Osteoblast (primary cell): Measurements from ENCODE around the gene METAP2. TPM values are rescaled to one million over a fixed set of nuclear protein-coding genes. Genes with fewer than 3 reads are reported as not detected.

Experiments
- DNase-seq: peaks from one replicate; pipeline ENCODE4 v3.0.0; 2011; ENCODE audit warnings: low spot score, mixed read lengths; ENCODE audit not compliant: insufficient read length; ENCODE audit errors: missing footprints
- H2AFZ ChIP-seq: 2 replicates; pipeline ENCODE4 v1.6.0; 2011; ENCODE audit warnings: mild to moderate bottlenecking, low read length
- H3K27ac ChIP-seq: 2 replicates; pipeline ENCODE4 v1.5.1; 2011; ENCODE audit warnings: mild to moderate bottlenecking, low read depth, low read length, moderate library complexity
- H3K27me3 ChIP-seq: 2 replicates; pipeline ENCODE4 v1.6.0; 2012; ENCODE audit warnings: mild to moderate bottlenecking, control low read depth, inconsistent platforms, low read length, moderate library complexity; ENCODE audit not compliant: insufficient read depth
- H3K36me3 ChIP-seq: 2 replicates; pipeline ENCODE4 v1.5.1; 2011; ENCODE audit warnings: mild to moderate bottlenecking, low read length, control low read depth, moderate library complexity; ENCODE audit not compliant: insufficient read depth
- H3K4me1 ChIP-seq: 2 replicates; pipeline ENCODE4 v1.5.1; 2011; ENCODE audit warnings: mild to moderate bottlenecking, low read length, control low read depth, moderate library complexity; ENCODE audit not compliant: insufficient read depth
- H3K4me2 ChIP-seq: 2 replicates; pipeline ENCODE4 v1.6.0; 2011; ENCODE audit warnings: mild to moderate bottlenecking, low read length; ENCODE audit not compliant: insufficient read depth
- H3K4me3 ChIP-seq: fragments of 200-600 bp; sonication (generic); 3 replicates; pipeline ENCODE4 v1.5.1; 2012; ENCODE audit warnings: mild to moderate bottlenecking, low read length, inconsistent platforms; ENCODE audit not compliant: insufficient read depth
- H3K79me2 ChIP-seq: 2 replicates; pipeline ENCODE4 v1.6.0; 2012; ENCODE audit warnings: mild to moderate bottlenecking, low read length, control low read depth, inconsistent platforms; ENCODE audit not compliant: insufficient read depth
- H3K9me3 ChIP-seq: 2 replicates; pipeline ENCODE4 v1.5.1; 2011; ENCODE audit warnings: low read depth, low read length, control low read depth
- H4K20me1 ChIP-seq: 2 replicates; pipeline ENCODE4 v1.6.0; 2012; ENCODE audit warnings: mild to moderate bottlenecking, low read length, control low read depth; ENCODE audit not compliant: insufficient read depth
- total RNA-seq: library from RNA; depleted of rRNA; stranded (reverse); fragments of >200 nt; gene quantifications from 2 replicates; pipeline ENCODE4 v1.2.3, GENCODE V29; 2012
- TF ChIP-seq, protein P1 (sequence below): IDR thresholded peaks from 2 replicates; pipeline ENCODE4 v1.5.1; 2011; ENCODE audit warnings: mild to moderate bottlenecking, low read depth, low read length, moderate library complexity; ENCODE audit errors: extremely low read depth

The METAP2 gene
- total RNA-seq, 1 donor = 80.7 TPM

DNA sequence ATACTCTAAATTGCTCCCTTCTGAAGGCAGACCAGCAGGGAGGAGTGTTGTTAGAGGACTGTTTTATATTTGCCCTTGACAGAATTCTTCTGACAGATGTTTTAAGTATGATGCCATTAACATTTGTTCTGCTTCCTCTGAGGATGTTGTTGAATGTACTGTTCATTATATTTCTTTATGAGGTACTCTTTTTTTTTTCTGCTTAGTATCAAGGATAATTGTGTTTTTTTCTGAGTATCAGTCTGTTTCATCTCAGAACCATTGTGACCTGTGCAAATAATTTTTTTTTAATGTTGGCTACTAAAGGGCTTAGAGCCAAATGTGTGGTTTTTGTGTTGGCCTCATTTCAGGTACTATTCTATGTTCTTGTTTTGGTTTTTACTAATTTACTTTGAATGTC lies 10.6 kb downstream of the METAP2 start:
- no peaks in the 10 kb centered on the region for H3K27me3 ChIP-seq
- H3K4me1 ChIP-seq = no peaks in the 10 kb centered on the region
- H3K36me3 ChIP-seq = peaks cover 26% of the 10 kb centered on the region
- TF ChIP-seq, protein P1, sequence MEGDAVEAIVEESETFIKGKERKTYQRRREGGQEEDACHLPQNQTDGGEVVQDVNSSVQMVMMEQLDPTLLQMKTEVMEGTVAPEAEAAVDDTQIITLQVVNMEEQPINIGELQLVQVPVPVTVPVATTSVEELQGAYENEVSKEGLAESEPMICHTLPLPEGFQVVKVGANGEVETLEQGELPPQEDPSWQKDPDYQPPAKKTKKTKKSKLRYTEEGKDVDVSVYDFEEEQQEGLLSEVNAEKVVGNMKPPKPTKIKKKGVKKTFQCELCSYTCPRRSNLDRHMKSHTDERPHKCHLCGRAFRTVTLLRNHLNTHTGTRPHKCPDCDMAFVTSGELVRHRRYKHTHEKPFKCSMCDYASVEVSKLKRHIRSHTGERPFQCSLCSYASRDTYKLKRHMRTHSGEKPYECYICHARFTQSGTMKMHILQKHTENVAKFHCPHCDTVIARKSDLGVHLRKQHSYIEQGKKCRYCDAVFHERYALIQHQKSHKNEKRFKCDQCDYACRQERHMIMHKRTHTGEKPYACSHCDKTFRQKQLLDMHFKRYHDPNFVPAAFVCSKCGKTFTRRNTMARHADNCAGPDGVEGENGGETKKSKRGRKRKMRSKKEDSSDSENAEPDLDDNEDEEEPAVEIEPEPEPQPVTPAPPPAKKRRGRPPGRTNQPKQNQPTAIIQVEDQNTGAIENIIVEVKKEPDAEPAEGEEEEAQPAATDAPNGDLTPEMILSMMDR = no peak
- no peak overlapping the region for H2AFZ ChIP-seq
- peaks cover 67% of the 10 kb centered on the region for H3K79me2 ChIP-seq
- no peak overlapping the region for H3K4me2 ChIP-seq
- no peak overlapping the region for H3K27ac ChIP-seq
- no peaks in the 10 kb centered on the region for H3K9me3 ChIP-seq
- DNase-seq = peak; percentile 43
- no peak overlapping the region for H3K4me3 ChIP-seq
- H4K20me1 ChIP-seq = peaks cover 23% of the 10 kb centered on the region

DNA sequence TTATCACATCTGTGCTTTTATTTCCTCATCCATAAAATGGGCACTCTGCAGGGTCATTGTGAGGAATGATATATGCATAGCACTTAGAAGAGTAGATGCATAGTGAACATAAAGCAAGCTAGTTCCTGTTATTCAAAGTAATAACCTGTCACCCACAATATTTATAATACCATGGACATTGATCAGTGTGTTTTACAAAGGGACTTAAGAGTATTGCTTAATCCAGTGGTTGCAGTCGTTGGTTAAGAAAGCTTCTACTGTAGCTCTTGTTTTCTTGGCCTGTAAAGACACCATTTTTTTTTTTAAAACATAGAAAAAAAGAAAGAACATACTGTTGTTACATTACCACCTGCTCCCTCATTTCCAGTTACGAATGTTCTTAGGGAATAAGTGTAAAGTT lies 13.1 kb downstream of the METAP2 start:
- Histone ChIP-seq H3K27me3 (no peaks in the 10 kb centered on the region), H3K36me3 (peaks cover 34% of the 10 kb centered on the region), H3K27ac (no peak overlapping the region), H3K4me2 (no peak overlapping the region), H3K4me3 (no peak overlapping the region), H3K4me1 (no peaks in the 10 kb centered on the region), H2AFZ (no peak overlapping the region), H4K20me1 (peaks cover 10% of the 10 kb centered on the region), H3K9me3 (no peaks in the 10 kb centered on the region), H3K79me2 (peaks cover 54% of the 10 kb centered on the region)
- TF ChIP-seq, protein P1 = no peak
- DNase-seq = no peak

DNA sequence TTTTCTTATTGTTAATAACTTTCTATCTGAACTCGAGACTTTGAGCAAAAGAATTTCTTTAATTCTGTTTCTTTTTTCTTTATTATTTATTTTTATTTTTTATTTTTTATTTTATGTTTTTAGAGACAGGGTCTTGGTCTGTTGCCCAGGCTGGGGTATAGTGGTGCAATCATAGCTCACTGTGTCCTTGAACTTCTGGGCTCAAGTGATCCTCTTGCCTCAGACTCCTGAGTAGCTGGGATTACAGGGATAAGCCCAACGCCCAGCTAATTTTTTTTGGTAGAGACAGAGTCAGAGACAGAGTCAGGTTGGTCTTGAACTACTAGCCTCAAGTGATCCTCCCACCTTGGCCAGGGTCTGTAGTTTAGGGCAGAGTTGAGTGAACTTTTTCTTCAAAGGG lies 18.5 kb downstream of the METAP2 start:
- no peak for DNase-seq
- Histone ChIP-seq H4K20me1 (no peaks in the 10 kb centered on the region), H3K27me3 (no peaks in the 10 kb centered on the region), H3K36me3 (peaks cover 57% of the 10 kb centered on the region), H2AFZ (no peak overlapping the region), H3K9me3 (no peaks in the 10 kb centered on the region), H3K79me2 (peaks cover 22% of the 10 kb centered on the region), H3K4me2 (no peak overlapping the region), H3K27ac (no peak overlapping the region), H3K4me1 (no peaks in the 10 kb centered on the region), H3K4me3 (no peak overlapping the region)
- TF ChIP-seq, protein P1 = no peak

DNA sequence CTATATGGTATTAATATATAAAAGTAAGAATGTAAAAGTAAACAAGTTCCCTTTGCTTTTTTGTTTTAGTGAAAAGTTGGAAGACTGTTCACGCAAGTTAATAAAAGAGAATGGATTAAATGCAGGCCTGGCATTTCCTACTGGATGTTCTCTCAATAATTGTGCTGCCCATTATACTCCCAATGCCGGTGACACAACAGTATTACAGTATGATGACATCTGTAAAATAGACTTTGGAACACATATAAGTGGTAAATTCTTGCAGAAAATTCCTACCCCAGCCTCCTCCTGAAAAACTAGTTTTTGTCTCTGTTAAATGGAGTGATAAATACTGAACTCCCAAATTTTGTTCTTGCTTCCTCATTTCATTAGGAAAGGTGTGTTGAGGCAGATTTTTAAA lies 20.9 kb downstream of the METAP2 start:
- no peak overlapping the region for H3K4me3 ChIP-seq
- H3K4me1 ChIP-seq = no peaks in the 10 kb centered on the region
- H3K9me3 ChIP-seq = no peaks in the 10 kb centered on the region
- H3K4me2 ChIP-seq = no peak overlapping the region
- peaks cover 69% of the 10 kb centered on the region for H3K36me3 ChIP-seq
- H2AFZ ChIP-seq = no peak overlapping the region
- no peak for DNase-seq
- peaks cover 36% of the 10 kb centered on the region for H3K79me2 ChIP-seq
- no peaks in the 10 kb centered on the region for H4K20me1 ChIP-seq
- TF ChIP-seq, protein P1 = no peak
- no peak overlapping the region for H3K27ac ChIP-seq
- H3K27me3 ChIP-seq = no peaks in the 10 kb centered on the region
